Germinal center (tissue), 1 donor: ENCODE data around the gene PARP3.
"Not testable (repeated sequence)": the region's sequence is repeated elsewhere in the genome, so short reads cannot be mapped to it uniquely, and the experiment has no call there.

ENCODE experiments used
- DNase-seq: peaks from one replicate; pipeline ENCODE4 v3.0.0; 2012; ENCODE audit warnings: mixed read lengths, low spot score

The PARP3 gene

DNA sequence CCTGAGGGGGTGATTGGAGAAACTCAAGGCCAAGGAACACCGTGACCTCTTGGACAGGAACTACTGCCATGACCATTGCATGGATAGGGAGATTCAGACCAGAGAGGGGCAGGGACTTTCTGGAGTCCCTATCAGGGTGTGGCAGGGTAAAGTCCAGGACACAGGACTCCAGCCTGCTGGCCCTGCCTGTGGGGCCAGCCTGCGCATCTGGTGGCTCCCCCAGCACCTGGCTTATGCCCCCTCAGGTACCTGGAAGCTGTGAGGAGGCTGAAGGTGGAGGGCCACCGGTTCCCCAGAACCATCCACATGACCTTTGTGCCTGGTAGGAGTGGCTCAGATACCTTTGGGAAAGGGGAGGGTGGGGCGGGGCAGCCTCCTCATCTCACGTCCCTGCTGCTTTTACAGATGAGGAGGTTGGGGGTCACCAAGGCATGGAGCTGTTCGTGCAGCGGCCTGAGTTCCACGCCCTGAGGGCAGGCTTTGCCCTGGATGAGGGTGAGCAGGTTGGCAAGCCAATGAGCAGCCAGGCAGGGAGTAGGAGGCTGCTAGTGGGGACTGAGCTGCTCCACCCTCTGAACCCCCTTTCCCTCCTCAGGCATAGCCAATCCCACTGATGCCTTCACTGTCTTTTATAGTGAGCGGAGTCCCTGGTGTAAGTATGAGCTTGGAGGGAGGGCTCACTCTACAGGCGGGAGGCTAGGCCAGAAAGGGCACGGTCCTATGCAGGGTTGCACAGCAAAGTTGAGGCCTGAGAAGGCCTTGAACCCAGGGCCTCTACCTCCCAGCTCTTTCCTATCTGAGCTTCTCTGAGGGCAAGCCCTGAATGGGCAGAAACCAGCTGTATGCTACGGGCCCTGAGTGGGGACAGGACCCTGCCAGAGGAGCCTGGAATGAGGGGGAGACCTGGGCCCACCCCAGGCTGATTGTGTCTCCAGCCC, 44.1 kb downstream of the PARP3 start:
- DNase-seq: no peak

DNA sequence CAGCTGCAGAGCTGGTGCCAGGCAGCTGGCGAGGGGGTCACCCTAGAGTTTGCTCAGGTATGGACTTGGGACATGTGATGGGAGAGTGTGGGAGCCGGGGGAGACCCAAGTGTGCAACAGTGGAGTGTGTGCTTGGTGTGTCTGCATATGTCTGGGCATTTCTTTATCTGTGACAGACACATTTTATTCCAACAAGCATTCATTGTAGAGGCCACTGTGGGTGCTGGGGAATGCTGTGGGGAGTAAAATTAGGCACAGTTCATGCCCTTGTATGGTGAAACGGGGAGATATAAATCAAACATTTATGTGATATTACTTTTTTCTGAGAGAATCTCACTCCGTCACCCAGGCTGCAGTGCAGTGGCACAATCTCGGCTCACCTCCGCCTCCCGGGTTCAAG, 45.4 kb downstream of the PARP3 start:
- DNase-seq: no peak

DNA sequence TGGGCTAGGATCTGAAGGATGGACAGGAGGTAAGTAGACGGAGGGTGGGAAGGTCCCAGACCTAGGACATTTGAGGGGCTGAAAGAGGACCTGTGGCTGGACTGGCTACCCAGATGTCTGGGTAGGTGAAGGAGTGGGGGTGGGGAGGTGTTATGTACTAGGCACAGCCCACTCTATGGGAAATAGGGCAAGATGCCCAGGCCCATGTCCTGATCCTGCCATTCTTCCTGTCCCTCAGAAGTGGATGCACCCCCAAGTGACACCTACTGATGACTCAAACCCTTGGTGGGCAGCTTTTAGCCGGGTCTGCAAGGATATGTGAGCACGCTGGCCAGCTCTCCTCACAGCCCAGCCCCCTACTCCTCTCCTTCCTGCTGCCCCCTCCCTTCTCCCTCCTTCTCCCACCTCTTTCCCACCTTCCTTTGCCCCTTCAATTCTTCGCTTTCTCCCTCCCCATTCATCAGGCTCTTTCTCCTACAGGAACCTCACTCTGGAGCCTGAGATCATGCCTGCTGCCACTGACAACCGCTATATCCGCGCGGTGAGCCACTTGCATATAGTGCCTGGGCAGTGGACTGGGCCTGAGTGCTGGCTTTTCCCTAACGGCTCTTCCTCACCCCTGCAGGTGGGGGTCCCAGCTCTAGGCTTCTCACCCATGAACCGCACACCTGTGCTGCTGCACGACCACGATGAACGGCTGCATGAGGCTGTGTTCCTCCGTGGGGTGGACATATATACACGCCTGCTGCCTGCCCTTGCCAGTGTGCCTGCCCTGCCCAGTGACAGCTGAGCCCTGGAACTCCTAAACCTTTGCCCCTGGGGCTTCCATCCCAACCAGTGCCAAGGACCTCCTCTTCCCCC, 46.4 kb downstream of the PARP3 start:
- no peak for DNase-seq

DNA sequence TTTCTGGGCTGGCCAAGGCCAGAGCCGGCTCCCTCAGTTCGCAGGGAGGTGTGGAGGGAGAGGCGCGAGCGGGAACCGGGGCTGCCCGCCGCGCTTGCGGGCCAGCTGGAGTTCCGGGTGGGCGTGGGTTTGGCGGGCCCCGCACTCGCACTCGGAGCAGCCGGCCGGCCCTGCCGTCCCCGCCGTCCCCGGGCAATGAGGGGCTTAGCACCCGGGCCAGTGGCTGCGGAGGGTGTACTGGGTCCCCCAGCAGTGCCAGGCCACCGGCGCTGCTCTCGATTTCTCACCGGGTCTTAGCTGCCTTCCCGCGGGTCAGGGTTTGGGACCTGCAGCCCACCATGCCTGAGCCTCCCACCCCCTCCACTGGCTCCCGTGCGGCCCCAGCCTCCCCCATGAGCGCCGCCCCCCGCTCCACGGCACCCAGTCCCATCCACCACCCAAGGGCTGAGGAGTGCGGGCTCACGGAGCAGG, 48.4 kb downstream of the PARP3 start:
- DNase-seq: not testable (repeated sequence)

DNA sequence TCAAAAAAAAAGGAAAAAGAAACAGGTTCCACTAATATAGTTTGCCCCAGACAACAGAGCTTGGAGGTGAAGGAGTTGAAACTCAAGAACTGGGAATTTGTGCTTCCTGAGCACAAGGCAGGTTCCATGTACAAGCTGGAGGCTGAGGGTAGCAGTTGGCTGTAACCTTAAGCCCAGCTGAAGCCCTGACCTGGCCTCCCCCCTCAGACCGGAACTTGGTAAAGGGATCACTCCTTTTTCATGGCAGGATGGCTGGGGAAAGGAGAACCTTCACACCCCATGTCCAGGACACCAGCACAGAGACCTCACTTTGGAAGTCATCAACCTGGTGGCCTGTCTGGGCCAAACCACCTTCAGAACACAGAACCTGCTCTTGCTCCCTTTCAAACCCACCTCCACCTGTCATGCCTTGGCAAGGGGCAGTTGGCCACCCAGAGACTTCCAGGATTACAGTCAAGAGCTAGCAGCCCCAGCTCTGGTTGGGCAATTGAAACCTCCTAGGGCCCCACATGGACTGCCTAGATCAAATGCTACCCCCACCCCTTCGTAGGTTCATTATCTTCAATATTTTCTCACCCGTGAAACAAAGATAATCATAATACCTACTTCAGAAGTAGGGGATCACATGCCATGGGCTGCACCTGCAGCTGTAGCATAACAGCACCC, 50.0 kb downstream of the PARP3 start:
- no peak for DNase-seq

DNA sequence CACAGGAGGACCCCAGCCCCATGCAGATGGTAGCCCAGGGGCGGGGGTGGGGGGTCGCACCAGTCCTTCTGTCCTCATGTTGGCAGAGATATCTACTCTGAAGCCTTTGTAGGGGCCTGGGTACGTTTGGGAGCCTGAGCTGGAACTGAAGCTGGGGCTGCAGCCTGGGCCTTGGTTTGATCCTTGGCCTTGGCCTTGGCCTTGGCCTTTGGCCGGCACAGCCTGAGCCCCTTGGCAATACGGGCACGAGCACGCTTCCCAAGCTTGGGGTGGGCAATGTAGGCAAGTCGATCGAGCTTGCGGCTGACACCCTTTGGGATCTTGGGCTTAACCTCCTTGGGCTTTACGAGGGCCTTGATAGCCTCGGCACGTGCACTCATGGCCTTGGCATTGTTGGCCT, 51.5 kb downstream of the PARP3 start:
- not testable (repeated sequence) for DNase-seq

DNA sequence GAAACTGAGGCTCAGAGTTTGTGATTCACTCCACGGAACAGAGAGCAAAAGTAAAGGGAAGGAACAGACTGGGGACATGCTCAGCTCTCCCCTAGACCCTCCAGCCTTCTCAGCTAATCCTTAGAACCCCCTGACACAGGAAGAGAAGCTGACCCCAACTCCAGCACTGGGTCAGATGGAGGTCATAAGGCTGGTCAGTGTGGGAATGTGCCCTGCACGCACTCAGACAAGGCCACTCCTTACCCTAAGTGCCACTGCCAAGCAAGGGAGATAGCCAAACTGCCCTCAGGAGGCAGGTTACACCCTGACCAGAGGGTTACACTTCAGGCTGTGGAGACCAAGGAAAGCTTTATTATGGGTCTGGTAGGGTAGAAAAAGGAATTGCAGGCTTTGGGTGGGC, 52.4 kb downstream of the PARP3 start:
- no peak for DNase-seq

DNA sequence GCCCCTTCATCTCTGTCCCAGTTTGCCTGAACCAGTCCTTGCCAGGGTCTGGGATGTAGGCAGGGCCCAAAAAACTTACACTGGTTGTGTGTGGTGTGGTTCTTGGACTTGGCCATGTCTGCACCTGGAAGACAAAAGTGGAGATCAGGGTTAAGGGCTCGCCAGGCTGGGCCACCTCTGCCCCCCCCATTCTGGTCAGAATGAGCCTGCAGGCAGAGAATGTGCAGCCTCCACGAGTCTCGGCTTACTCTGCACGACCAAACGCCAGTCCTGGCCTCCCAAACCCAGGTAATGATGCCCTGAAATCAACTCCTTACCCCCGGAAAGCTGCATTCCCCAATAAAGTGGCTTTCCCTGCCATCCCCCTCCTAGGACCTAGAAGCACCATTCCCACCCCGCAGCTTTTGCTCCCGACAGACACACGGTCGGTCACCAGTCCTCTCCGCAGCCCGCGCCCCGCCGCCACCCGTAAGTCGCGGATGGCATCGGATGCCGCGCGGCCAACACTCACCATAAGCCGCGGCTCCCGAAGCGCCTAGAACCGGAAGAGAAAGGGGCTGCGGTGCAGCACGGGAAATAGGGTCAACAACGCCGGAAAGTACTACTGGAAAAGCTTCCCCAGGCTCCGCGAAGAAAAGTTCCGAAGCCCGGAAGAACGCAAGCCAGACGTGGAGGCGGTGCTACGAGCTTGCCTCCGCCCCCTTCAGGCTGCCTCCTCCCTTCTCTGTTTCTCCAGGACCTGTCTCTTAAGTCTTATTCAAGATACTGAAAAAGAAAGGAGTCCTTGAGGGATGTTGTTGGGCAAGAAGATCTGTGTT, 53.4 kb downstream of the PARP3 start, which contains the start of gene RPL29:
Gene RPL29, minus strand, starts transcription at position 550 of the 818 bp plus-strand sequence. Its CDS starts 434 bp downstream, at position 116.
- peak; percentile 92 for DNase-seq

DNA sequence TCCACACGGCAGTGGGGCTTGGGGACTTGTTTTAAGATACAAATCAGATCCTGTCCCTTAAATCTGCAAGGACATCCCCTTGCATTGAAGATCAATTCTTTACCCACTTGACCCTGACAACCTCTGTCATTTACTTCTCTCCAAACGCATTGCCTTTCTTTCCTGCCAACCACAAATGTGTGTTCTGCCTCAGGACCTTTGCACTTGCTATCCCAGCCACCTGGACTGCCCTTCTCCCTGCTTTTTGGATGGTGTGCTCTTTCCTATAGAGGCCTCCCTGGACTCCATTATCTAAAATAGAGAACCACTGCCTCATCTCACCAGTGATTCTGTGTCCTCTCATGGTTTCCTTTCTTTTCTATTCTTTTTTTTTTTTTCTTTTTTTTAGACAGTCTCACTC, 55.0 kb downstream of the PARP3 start:
- DNase-seq: no peak

DNA sequence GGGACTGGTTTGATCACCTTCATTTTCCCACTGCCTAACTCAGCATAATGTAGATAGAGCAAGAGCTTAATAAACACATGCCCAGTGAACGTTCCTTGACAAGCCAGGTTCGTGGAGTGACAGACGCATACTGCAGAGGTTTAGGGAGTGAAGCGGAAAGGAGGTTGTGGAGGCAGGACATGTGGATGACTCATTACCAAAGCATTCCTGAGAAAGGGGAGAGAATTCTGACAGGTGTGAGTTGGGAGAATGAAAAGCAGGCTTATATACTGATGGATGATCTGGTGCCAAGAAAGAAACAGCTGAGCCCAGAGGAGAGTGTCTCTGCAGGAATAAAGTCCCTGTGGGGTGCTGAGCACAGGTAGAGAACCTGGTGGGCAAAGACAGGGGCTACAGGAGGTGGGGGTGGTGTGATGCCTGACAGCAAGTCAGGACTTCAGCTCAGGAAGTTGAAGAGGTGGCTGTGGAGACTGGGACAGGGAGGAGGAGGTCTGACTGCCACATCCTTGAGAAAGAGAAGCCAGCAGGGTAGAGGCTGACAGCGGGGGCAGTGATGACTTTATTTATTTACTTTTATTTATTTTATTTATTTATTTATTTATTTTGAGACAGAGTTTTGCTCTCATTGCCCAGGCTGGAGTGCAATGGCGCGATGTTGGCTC, 55.9 kb downstream of the PARP3 start:
- DNase-seq: no peak
